ENCODE data around the gene NOPCHAP1.

The NOPCHAP1 gene

DNA sequence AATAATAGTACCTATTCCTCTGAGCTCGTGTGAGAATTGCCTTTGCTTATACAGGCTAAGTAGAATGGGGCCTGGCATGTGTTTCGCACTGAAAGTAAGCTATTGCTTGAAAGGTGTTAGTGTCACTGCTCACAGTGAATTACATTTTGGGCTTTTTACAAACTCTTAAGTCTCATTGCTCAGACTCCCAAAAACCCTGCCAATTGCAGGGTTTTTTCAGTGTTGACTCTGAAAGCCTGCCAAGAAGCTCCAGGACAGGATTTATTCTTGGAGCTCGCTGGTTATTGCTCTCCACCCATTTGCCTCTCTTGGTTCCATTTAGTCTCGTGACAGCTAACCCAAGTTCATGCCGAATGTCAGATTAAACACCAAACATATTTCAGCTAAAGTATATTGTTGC is 39.8 kb downstream of the NOPCHAP1 start:
- DNase-seq: no peak

DNA sequence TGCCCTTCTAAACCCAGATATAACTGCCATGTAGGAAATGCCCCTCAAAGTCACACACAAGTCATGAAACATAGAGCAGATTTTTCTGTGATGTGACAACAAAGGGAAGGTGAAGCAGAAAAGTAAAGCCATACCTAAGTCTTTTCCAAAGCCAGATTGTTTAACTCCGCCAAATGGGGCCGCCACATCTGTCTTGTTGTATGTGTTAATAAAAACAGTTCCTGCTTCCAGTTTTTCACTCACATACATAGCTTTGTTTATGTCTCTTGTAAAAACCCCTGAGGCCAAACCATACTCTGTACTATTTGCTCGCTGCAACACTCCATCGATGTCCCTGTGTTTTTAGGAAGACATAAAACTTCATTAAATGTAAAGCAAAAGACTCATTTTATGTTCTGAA is 40.3 kb downstream of the NOPCHAP1 start:
- no peak for DNase-seq

DNA sequence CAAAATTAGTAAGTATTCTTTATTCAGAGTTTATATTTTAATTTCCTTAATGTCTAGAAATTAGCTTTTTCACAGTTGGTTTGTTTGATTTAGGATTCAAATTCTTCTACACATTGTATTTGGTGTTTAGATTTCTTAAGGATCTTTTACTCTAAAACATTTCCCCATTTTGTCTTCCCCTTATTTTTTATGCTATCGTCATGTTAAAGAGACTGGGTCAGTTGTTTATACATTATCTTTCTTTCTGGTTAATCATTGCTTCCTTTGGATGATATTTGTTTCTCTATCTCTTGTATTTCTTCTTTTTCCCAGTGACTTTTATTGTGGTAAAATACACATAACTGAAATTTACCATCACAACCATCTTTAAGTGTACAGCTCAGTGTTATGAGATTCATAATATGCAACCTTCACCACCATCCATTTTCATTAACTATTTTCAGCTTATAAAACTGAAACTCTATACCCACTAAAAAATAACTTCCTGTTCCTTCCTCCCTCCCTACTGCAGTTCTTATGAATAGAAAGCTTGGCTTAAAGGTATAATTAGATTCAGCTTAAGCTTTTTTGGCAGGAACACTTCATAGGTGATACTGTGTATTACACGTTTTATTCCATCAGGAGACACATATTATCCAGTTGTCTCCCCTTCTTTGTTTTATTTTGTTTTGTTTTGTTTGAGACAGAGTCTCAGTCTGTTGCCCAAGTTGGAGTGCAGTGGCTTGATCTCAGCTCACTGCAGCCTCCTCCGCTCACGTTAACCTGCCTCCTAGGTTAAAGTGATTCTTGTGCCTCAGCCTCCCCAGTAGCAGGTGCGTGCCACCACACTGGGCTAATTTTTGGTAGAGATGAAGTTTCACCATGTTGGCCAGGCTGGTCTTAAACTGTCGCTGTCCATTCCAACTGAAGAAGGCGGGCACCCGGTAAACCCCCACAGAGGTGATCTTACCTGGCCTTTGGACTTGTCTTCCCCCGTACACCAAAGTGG is 45.0 kb downstream of the NOPCHAP1 start:
- no peak for DNase-seq

DNA sequence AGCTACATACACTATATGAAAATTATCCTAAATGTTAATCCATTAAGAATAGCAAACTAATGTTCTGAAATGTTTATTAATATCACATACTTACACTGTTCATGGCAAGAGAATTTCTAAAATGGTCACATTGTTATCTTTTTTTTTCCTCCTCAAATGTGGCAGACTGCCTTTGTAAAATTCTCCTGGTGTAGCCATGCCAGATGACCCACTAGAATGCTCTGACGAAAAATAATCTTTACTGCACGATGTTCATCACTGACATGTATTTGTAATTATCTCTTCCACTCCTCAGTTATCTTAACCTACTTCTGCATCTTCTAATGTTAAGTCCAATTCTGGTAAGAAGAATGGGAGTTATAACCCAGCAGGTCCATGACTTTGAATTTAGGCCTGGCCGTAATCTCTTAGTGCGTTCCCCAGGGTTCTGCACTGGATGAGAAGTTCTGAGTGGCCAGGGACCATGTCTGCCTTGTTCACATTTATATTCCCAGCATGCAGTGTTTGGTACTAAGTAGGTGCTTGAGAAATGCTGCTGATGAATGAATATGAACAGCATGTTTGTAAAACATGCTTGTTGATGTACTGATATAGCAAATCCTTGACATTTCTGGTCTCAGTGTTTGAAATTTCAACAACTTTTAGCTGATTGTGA is 46.7 kb downstream of the NOPCHAP1 start:
- no peak for DNase-seq

DNA sequence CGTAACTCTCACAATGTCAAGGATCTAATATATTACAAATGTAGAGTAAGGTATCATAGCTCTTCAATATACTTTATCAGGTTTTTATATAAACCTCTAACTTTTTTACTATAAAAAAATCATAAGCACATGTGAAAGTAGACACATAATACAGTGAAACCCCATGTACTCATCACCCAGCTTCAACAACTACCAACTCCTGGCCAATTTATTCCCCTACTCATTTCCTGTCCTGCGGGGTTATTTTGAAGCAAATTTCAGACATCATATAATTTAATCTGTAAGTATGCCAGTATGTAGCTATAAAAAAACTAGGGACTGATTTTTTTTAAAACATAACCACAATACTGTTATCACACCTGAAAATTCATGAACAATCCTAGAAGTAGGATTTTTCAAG is 47.7 kb downstream of the NOPCHAP1 start:
- no peak for DNase-seq
